Activated T-cell treated with anti-CD3 and anti-CD28 coated beads, Interleukin-2, amount 50 U/mL, for 72 hours (primary cell): ENCODE data around the gene ZC3HAV1. TPM values are rescaled to one million over a fixed set of nuclear protein-coding genes. Genes with fewer than 3 reads are reported as not detected.
"Not testable (repeated sequence)": the region's sequence is repeated elsewhere in the genome, so short reads cannot be mapped to it uniquely, and the experiment has no call there.

Experiments
- ATAC-seq, 2 donors: fragments of 150-1000 bp; cut with Tn5 transposase; replicated peaks in 1 of 2; 2 replicates each; pipeline ENCODE4 v1.10.0; 2021; ENCODE audit warnings: moderate library complexity in 2 of 2, mild to moderate bottlenecking in 1 of 2
- DNase-seq, 2 donors: peaks; one replicate each; pipeline ENCODE4 v3.0.0; 2021 to 2022; ENCODE audit warnings: mixed read lengths in 1 of 2
- H3K27ac Mint-ChIP-seq: one replicate; pipeline ENCODE4 v1.8.0; 2022; ENCODE audit warnings: mild to moderate bottlenecking, moderate library complexity, mixed read lengths
- H3K27me3 Mint-ChIP-seq: one replicate; pipeline ENCODE4 v1.8.0; 2022; ENCODE audit warnings: low read depth, mixed read lengths
- H3K36me3 Mint-ChIP-seq, 2 donors: one replicate each; pipeline ENCODE4 v1.8.0; 2022; ENCODE audit warnings: mixed read lengths in 2 of 2, mild to moderate bottlenecking in 1 of 2; ENCODE audit not compliant: insufficient read depth in 2 of 2
- H3K4me1 Mint-ChIP-seq: one replicate; pipeline ENCODE4 v1.8.0; 2022; ENCODE audit warnings: low read depth, mixed read lengths
- H3K4me3 Mint-ChIP-seq, 2 donors: one replicate each; pipeline ENCODE4 v1.8.0; 2022; ENCODE audit warnings: mild to moderate bottlenecking in 2 of 2, mixed read lengths in 2 of 2, moderate library complexity in 2 of 2
- H3K9me3 Mint-ChIP-seq, 2 donors: one replicate each; pipeline ENCODE4 v1.8.0; 2022; ENCODE audit warnings: mixed read lengths in 2 of 2
- total RNA-seq, 2 donors: library from RNA; stranded (reverse); gene quantifications; one replicate each; pipeline ENCODE4 v1.2.3, GENCODE V29; 2022

ZC3HAV1 gene
- total RNA-seq, 2 donors from 2014 or later, result 78.1 to 114 TPM

DNA sequence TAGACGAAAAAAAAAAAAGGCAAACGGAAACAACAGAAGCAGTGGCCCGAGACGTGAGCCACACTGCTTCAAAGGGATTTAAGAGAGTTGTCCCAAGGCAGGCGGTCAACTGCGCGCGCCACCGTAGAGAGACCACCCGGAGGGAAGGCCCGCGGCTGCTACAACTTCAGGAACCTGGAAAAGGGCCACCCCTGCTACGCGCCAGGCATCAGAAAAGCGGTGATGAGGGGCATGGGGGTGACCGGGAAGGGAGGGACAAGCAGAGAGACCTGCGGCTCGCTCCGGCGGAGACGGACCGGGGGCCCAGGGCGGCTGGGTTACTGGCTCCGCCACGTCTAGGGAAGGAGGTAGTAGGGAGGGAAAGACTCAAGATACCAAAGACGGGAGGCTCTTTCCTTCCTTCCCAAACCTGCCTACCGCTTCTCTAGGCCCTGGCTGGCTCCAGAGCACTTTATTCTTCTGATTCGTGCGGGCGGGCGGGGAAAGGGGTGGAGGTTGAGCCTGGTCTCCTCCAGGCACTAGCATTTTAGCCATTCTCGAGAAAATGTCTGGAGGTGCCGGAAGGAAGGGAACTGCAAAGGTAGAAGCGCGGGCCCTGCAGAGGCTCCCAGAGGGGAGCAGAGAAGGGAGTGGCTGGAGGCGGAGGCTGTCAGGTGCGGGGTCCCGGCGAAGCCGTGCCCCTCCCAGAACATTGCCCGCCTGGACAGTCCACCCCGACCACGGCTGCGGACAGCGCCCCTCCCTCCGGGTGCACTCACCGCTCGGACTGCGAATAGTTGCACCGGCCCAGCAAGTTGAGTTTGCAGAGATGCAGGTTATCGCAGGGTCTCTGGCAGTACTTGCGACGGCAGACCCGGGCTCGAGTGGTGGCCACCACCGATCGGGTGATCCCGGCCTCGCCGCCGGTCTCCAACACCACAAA is 993 bp downstream of the ZC3HAV1 start:
- DNase-seq, result peak; percentile 48
- peaks cover 14 to 38% of the 10 kb centered on the region in 2 donors for H3K36me3 Mint-ChIP-seq
- H3K4me3 Mint-ChIP-seq, result peak overlapping the region; percentile 94 to 100
- peaks cover 46% of the 10 kb centered on the region for H3K4me1 Mint-ChIP-seq
- no peaks in the 10 kb centered on the region for H3K27me3 Mint-ChIP-seq
- ATAC-seq, result peak in 1 of 2 donors; percentile 6
- H3K27ac Mint-ChIP-seq, result peak overlapping the region; percentile 97
- peaks cover 3 to 4% of the 10 kb centered on the region in 2 donors for H3K9me3 Mint-ChIP-seq

DNA sequence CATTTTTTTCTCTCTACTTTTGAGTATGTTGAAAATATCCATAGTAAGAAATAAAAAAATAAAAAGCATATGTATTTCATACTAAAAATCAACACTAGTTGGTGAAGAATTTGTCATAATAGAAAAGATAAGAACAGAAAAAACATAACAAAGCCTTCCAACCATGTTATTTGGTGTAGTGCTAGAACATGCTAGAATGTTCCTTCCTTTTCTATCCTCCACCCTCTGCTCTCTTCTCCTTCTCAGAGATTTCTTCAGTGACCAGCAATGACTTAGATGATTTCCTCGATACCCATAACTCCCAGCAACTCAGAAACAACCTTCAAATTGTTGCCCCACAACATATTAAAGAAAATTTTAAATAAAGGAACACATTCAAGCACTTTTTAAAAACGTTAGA is 2.6 kb downstream of the ZC3HAV1 start:
- peaks cover 54% of the 10 kb centered on the region for H3K4me1 Mint-ChIP-seq
- peak overlapping the region; percentile 94 to 100 for H3K4me3 Mint-ChIP-seq
- H3K36me3 Mint-ChIP-seq, result peaks cover 14 to 42% of the 10 kb centered on the region in 2 donors
- DNase-seq, result no peak
- peak overlapping the region; percentile 97 for H3K27ac Mint-ChIP-seq
- ATAC-seq, result no peak
- H3K9me3 Mint-ChIP-seq, result peaks cover 3% of the 10 kb centered on the region in 2 donors
- H3K27me3 Mint-ChIP-seq, result no peaks in the 10 kb centered on the region

DNA sequence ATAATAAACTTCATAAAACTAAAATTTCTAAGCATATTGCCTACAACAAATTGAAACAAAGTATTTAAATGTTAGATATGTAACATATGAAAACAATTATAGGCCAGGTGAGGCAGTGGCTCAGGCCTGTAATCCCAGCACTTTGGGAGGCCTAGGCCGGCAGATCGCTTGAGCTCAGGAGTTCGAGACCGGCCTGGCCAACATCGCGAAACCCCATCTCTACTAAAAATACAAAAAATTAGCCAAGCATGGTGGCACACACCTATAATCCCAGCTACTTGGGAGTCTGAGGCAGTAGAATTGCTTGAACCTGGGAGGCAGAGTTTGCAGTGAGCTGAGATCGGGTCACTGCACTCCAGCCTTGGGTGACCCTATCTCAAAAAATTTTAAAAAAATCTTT is 3.3 kb downstream of the ZC3HAV1 start:
- not testable (repeated sequence) for H3K9me3 Mint-ChIP-seq
- H3K4me1 Mint-ChIP-seq, result peaks cover 52% of the 10 kb centered on the region

DNA sequence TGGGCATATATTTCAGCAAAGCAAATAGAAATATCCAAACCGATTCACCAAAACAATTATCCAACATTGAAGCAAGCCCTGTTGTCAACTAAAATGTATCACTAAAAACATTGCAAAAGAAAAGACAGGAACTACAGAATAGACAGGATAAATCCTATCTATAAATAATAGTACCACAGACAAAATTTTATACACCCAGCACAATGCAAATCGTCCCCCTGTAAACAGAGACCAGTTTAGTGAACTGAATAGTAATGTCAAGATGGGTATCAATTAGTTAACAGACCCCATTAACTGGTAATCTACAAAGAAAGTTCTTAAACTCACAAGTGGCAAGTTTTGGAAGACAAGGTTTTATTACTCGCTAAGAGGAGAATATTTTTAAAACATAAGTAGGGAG is 4.0 kb downstream of the ZC3HAV1 start:
- DNase-seq (no peak), ATAC-seq (no peak)
- H3K4me1 Mint-ChIP-seq, result peaks cover 52% of the 10 kb centered on the region
- peak overlapping the region; percentile 100 for H3K27ac Mint-ChIP-seq
- peaks cover 17 to 51% of the 10 kb centered on the region in 2 donors for H3K36me3 Mint-ChIP-seq
- H3K27me3 Mint-ChIP-seq, result no peaks in the 10 kb centered on the region
- no peaks in the 10 kb centered on the region for H3K9me3 Mint-ChIP-seq
- H3K4me3 Mint-ChIP-seq, result peak overlapping the region; percentile 91 to 97

More for the DNA sequence above, 3.3 kb downstream of the ZC3HAV1 start:
- not testable (repeated sequence) for DNase-seq, H3K27me3 Mint-ChIP-seq, ATAC-seq
- H3K27ac Mint-ChIP-seq, result peak overlapping the region; percentile 82
- H3K4me3 Mint-ChIP-seq, result peak overlapping the region; percentile 86 to 100
- H3K36me3 Mint-ChIP-seq, result peaks cover 13 to 43% of the 10 kb centered on the region in 2 donors

DNA sequence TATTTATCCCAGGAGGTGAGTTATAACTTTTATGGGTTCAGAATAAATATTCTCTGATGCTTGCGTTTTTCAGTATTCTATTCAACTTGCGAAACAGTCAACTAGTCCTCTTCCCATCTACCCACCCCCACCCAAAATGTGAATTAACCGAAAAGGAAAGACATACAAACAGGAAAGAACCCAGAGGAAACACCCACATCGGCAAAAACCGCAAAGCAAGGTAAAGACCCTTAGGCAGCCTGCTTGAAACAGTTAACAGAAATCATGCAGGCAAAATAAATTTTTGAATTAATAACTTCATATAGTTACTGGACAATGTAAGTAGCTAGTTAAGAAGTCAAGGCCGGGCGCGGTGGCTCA is 5.4 kb downstream of the ZC3HAV1 start:
- peak overlapping the region; percentile 100 for H3K27ac Mint-ChIP-seq
- no peaks in the 10 kb centered on the region for H3K9me3 Mint-ChIP-seq
- H3K4me3 Mint-ChIP-seq, result peak overlapping the region; percentile 91 to 97
- DNase-seq, result peak in 1 of 2 donors; percentile 53
- H3K27me3 Mint-ChIP-seq, result no peaks in the 10 kb centered on the region
- H3K36me3 Mint-ChIP-seq, result peaks cover 21 to 55% of the 10 kb centered on the region in 2 donors
- peak in 1 of 2 donors; percentile 6 for ATAC-seq
- H3K4me1 Mint-ChIP-seq, result peaks cover 60% of the 10 kb centered on the region

DNA sequence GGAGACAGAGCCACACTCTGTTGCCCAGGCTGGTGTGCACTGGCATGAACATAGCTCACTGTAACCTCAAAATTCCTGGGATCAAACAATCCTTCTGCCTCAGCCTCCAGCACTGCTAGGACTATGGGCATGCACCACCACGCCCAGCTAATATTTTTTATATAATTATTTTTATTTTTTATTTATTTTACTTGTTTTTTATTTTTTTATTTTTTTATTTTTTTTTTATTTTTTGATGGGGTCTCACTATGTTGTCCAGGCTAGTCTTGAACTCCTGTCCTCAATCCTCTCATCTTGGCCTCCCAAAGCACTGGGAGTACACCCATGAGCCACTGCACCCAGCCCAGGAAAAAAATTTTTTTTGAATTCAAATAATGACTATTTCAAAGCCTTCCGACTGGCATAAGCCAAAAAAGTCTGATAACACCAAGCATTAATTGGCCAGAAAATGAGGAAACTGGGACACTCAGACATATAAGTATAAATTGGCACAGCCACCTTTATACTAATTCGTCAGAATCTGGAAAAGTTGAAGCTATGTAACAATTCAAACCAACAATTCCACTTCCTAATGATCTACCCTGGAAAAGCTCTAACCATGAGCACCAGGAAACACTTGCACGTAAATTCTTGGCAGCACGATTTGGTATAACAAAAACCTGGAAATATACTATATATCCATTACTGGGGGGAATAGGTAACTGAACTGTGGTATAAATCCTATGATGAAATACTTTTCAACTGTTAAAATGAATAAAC is 6.3 kb downstream of the ZC3HAV1 start:
- Mint-ChIP-seq H3K36me3 (peaks cover 21 to 54% of the 10 kb centered on the region in 2 donors), H3K9me3 (no peaks in the 10 kb centered on the region), H3K27me3 (no peaks in the 10 kb centered on the region), H3K4me1 (peaks cover 68% of the 10 kb centered on the region), H3K4me3 (peak overlapping the region; percentile 91 to 97), H3K27ac (peak overlapping the region; percentile 100)
- ATAC-seq (no peak), DNase-seq (no peak)

DNA sequence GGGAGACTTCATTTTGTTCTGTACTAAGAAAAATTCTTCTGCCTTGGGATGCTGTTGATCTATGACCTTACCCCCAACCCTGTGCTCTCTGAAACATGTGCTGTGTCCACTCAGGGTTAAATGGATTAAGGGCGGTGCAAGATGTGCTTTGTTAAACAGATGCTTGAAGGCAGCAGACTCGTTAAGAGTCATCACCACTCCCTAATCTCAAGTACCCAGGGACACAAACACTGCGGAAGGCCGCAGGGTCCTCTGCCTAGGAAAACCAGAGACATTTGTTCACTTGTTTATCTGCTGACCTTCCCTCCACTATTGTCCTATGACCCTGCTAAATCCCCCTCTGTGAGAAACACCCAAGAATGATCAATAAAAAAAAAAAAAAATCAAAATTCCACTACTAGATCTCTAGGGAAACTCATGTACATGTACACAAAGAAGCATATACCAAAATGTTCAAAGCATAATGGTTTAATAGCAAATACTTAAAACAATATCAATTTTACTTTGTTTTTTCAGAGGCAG is 7.8 kb downstream of the ZC3HAV1 start:
- not testable (repeated sequence) for DNase-seq, ATAC-seq, H3K27me3 Mint-ChIP-seq, H3K9me3 Mint-ChIP-seq
- peaks cover 83% of the 10 kb centered on the region for H3K4me1 Mint-ChIP-seq
- peaks cover 13 to 39% of the 10 kb centered on the region in 2 donors for H3K36me3 Mint-ChIP-seq
- peak overlapping the region; percentile 97 for H3K27ac Mint-ChIP-seq
- peak overlapping the region; percentile 86 to 88 for H3K4me3 Mint-ChIP-seq

DNA sequence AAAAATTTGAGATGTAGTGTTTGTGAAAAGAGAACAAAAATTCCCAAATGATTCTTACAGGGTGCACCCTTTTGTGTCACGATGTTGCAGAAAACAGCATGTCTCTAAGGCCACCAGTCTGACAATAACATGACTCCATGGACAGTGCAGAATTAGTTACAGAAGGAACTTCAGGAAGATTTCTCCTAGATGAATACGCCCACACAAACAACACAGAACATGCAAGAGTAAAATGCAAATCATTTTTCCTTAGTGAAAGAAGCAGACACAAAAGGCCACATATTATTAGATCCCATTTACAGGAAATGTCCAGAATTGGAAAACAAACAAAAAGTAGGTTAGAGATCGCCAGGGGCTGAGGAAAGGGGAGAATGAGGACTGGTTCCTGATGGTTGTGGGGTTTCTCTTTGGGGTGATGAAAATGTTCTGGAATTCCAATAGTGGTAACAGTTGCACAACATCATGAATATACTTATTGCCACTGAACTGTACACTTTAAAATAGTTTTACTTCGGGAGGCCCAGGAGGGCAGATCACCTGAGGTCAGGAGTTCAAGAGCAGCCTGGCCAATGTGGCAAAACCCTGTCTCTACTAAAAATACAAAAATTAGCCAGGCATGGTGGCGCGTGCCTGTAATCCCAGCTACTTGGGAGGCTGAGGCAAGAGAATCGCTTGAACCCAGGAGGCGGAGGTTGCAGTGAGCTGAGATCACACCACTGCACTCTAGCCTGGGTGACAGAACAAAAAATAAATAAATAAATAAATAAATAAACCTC is 10.2 kb downstream of the ZC3HAV1 start:
- ATAC-seq, result no peak
- Mint-ChIP-seq H3K4me1 (peaks cover 95% of the 10 kb centered on the region), H3K4me3 (peak overlapping the region; percentile 63 to 89), H3K9me3 (no peaks in the 10 kb centered on the region), H3K36me3 (peaks cover 18 to 38% of the 10 kb centered on the region in 2 donors), H3K27ac (peak overlapping the region; percentile 95), H3K27me3 (no peaks in the 10 kb centered on the region)
- DNase-seq, result no peak

DNA sequence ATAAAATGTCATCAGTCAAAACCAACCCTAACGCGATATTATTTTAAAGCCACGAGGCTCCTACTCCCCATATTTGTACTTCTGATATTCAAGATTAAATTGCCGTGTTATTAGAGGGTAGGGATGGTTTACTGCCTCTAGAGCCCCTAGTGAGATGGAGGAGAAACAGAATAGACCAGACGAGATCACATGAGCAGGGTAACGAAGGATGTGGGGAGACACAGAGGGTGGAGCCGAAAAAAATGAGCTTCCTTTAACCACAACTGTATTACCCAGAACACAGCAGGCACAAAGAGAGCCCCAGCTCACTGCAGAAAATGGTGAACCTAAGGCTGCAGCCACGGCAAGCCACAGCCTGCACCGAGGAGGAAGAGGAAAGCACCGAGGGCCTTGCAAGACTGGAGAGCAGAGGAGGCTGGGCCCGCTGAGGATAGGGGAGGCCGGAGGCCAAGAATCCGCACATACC is 14.3 kb downstream of the ZC3HAV1 start:
- H3K4me1 Mint-ChIP-seq, result peaks cover 100% of the 10 kb centered on the region
- peaks cover 12 to 30% of the 10 kb centered on the region in 2 donors for H3K36me3 Mint-ChIP-seq
- DNase-seq, result peak; percentile 75 to 82
- H3K27ac Mint-ChIP-seq, result peak overlapping the region; percentile 85
- H3K4me3 Mint-ChIP-seq, result peak overlapping the region; percentile 85 to 86
- no peaks in the 10 kb centered on the region for H3K27me3 Mint-ChIP-seq
- no peaks in the 10 kb centered on the region for H3K9me3 Mint-ChIP-seq
- peak; percentile 89 to 91 for ATAC-seq

DNA sequence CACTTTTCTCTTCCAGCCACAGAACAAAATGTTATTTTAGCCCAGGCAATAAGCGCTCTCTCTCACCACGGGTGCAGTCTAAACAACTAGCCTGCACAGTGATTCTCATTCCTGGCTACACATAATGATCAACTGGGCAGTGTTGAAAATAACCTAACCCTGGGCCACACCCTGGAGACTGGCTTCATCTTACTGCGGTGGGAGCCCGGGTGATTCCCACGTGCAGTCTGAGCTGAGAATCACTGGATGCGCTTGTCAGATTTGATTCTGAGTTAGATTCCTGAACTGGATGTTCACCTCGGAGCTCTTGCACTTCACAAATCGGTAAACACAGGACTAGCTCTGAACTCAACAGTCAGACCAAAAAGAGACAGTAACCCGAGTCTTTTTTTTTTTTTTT is 14.9 kb downstream of the ZC3HAV1 start:
- ATAC-seq (peak; percentile 27 to 32), DNase-seq (no peak)
- H3K9me3 Mint-ChIP-seq, result no peaks in the 10 kb centered on the region
- H3K4me1 Mint-ChIP-seq, result peaks cover 94% of the 10 kb centered on the region
- no peaks in the 10 kb centered on the region for H3K27me3 Mint-ChIP-seq
- H3K27ac Mint-ChIP-seq, result peak overlapping the region; percentile 85
- peak overlapping the region; percentile 85 to 86 for H3K4me3 Mint-ChIP-seq
- peaks cover 12 to 28% of the 10 kb centered on the region in 2 donors for H3K36me3 Mint-ChIP-seq

DNA sequence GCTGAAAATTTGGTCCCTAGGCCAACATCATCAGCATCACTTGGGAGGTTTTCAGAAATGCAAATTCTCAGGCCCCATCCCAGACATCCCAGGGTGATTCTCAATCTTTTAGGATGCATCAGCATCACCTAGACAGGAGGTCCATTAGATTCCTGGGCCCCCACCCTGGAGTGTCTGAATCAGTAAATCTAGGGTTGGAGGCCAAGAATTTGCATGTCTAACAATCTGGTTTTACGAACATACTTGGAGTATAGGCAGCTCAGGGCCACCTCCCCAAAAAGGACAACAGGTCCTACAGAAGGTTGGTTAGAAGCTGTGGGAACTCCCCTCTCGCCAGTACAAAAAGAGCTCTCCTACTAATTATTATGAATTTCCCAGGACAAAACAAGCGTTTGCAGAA is 15.5 kb downstream of the ZC3HAV1 start:
- Mint-ChIP-seq H3K36me3 (peaks cover 13 to 29% of the 10 kb centered on the region in 2 donors), H3K9me3 (peaks cover 0 to 1% of the 10 kb centered on the region in 2 donors), H3K4me1 (peaks cover 94% of the 10 kb centered on the region), H3K27ac (peak overlapping the region; percentile 85), H3K27me3 (no peaks in the 10 kb centered on the region), H3K4me3 (peak overlapping the region; percentile 85 to 86)
- ATAC-seq (no peak), DNase-seq (no peak)

DNA sequence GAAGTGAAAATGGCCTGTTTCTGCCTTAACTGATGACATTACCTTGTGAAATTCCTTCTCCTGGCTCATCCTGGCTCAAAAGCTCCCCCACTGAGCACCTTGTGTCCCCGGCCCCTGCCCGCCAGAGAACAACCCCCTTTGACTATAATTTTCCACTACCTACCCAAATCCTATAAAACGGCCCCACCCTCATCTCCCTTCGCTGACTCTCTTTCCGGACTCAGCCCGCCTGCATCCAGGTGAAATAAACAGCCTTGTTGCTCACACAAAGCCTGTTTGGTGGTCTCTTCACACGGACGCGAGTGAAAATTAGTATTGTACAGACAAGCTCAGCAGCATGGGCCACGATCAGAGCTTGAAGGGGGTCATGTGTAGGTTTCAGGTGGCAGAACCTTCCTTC is 16.0 kb downstream of the ZC3HAV1 start:
- Mint-ChIP-seq H3K4me3 (peak overlapping the region; percentile 85 to 86), H3K27ac (peak overlapping the region; percentile 85), H3K36me3 (peaks cover 13 to 32% of the 10 kb centered on the region in 2 donors), H3K4me1 (peaks cover 92% of the 10 kb centered on the region)
- DNase-seq, result peak in 1 of 2 donors; percentile 40
- not testable (repeated sequence) for H3K9me3 Mint-ChIP-seq, ATAC-seq, H3K27me3 Mint-ChIP-seq
